Small intestine (tissue), 7 donors: ENCODE data around the gene CCNK. TPM values are rescaled to one million over a fixed set of nuclear protein-coding genes. Genes with fewer than 3 reads are reported as not detected.

Experiments used
- DNase-seq, 2 donors: peaks; one replicate each; pipeline versions ENCODE4 v3.0.0 to v3.0.0-alpha.2; 2013
- FAIRE-seq: peaks from 2 replicates; lab custom pipeline; 2012; peaks lifted over from hg19 to GRCh38; lab: Jason Lieb, UNC
- H3K27ac ChIP-seq, 3 donors: one replicate each; pipeline ENCODE4 v1.5.1; 2013; ENCODE audit warnings: low read length in 2 of 3, mild to moderate bottlenecking in 2 of 3, control low read depth in 1 of 3, inconsistent platforms in 1 of 3, low read depth in 1 of 3, moderate library complexity in 1 of 3
- H3K27me3 ChIP-seq, 3 donors: one replicate each; pipeline ENCODE4 v1.6.1; 2013; ENCODE audit warnings: low read length in 3 of 3, inconsistent platforms in 1 of 3; ENCODE audit not compliant: control insufficient read depth in 3 of 3, insufficient read depth in 3 of 3
- H3K36me3 ChIP-seq, 3 donors: one replicate each; pipeline ENCODE4 v1.6.1; 2013; ENCODE audit warnings: low read length in 3 of 3, inconsistent platforms in 1 of 3, low read depth in 1 of 3, mild to moderate bottlenecking in 1 of 3, moderate library complexity in 1 of 3; ENCODE audit not compliant: control insufficient read depth in 3 of 3, insufficient read depth in 2 of 3
- H3K4me1 ChIP-seq, 3 donors: one replicate each; pipeline ENCODE4 v1.6.1; 2013; ENCODE audit warnings: low read length in 2 of 3, inconsistent platforms in 1 of 3, low read depth in 1 of 3, mild to moderate bottlenecking in 1 of 3, moderate library complexity in 1 of 3; ENCODE audit not compliant: control insufficient read depth in 3 of 3, insufficient read depth in 2 of 3
- H3K4me3 ChIP-seq, 3 donors: one replicate each; pipeline ENCODE4 v1.5.1; 2013; ENCODE audit warnings: low read length in 3 of 3, control low read depth in 1 of 3, inconsistent platforms in 1 of 3, low read depth in 1 of 3, mild to moderate bottlenecking in 1 of 3, moderate library complexity in 1 of 3
- H3K9me3 ChIP-seq, 2 donors: one replicate each; pipeline ENCODE4 v1.6.1; 2013; ENCODE audit warnings: low read depth in 1 of 2, low read length in 1 of 2; ENCODE audit not compliant: control insufficient read depth in 2 of 2, insufficient read depth in 1 of 2
- WGBS, 3 donors: extraction: QIAGEN DNeasy Blood & Tissue Kit; methylation state at CpG; one replicate each; pipeline ENCODE4 v1.1.7; 2013; 5-methylcytosine and 5-hydroxymethylcytosine counted together
- polyA plus RNA-seq, 4 donors: library from polyadenylated mRNA; stranded (reverse) in 3 of 4; unstranded in 1 of 4; fragments of 200-250 nt in 3 of 4; fragments of 120-200 nt in 1 of 4; gene quantifications; one replicate each; pipeline versions ENCODE4 v1.2.1 to v1.2.3, GENCODE V29; 2013
- donor health status: healthy with polysubstance abuse.
- donor health status: control.
- donor health status: control.
- donor health status: Bipolar disorder and iron deficiency.
- donor health status: healthy.

CCNK gene
- polyA plus RNA-seq, 4 donors: 13.4 to 43.4 (median 17.3) TPM

DNA sequence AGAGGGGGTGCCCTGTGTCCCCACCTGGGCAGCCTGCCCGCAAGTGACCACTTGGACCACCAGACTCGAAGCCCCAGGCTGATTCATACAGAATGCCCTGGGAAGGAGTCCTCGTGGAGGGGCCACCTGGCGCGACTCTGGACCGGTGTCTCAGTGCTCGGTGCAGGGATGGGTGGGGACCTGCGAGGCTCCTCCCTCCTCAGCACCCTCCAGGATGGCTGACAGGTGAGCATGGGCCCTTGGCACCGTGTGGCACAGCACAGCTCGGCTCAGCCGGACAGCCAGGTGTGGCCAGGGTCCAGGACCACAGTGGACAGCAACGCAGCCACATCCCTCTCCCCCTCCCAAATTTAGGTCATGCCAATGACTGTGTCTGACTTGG lies 44.5 kb downstream of the CCNK start:
- no peak for FAIRE-seq
- no peak for DNase-seq
- no peak overlapping the region for H3K27ac ChIP-seq
- no peaks in the 10 kb centered on the region for H3K9me3 ChIP-seq
- H3K36me3 ChIP-seq: peaks cover 0 to 62% (median 1%) of the 10 kb centered on the region in 3 donors
- 77 to 87% (median 85%) methylated on average over 10 to 12 of the region's 12 CpGs for WGBS, 3 donors
- H3K27me3 ChIP-seq: no peaks in the 10 kb centered on the region
- peaks cover 0 to 34% (median 0%) of the 10 kb centered on the region in 3 donors for H3K4me1 ChIP-seq
- no peak overlapping the region for H3K4me3 ChIP-seq

DNA sequence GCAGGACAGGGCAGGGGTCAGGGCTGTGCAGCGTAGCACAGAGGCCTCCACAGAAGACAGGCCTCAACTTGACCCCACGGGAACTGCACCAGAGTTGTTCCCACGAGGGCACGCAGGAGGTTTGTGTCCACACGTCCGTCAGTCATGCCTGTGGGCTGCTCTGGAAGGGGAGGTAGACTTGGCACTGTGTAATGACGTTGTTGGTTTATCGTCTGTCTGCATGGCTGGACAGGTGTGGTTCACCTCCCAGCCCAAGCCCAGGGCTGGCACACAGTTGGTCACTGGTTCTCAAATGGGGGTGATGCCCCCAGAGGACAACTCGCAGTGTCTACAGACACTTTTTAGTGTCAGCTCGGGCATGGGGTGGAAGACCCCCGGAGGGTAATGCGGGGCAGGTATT lies 45.8 kb downstream of the CCNK start:
- Histone ChIP-seq H3K27ac (no peak overlapping the region), H3K4me1 (peaks cover 0 to 34% (median 0%) of the 10 kb centered on the region in 3 donors), H3K36me3 (peaks cover 0 to 52% (median 0%) of the 10 kb centered on the region in 3 donors), H3K27me3 (no peaks in the 10 kb centered on the region), H3K9me3 (no peaks in the 10 kb centered on the region), H3K4me3 (no peak overlapping the region)
- DNase-seq (no peak), FAIRE-seq (no peak)
- 86 to 88% (median 86%) methylated on average over 12 of the region's 12 CpGs for WGBS, 3 donors

DNA sequence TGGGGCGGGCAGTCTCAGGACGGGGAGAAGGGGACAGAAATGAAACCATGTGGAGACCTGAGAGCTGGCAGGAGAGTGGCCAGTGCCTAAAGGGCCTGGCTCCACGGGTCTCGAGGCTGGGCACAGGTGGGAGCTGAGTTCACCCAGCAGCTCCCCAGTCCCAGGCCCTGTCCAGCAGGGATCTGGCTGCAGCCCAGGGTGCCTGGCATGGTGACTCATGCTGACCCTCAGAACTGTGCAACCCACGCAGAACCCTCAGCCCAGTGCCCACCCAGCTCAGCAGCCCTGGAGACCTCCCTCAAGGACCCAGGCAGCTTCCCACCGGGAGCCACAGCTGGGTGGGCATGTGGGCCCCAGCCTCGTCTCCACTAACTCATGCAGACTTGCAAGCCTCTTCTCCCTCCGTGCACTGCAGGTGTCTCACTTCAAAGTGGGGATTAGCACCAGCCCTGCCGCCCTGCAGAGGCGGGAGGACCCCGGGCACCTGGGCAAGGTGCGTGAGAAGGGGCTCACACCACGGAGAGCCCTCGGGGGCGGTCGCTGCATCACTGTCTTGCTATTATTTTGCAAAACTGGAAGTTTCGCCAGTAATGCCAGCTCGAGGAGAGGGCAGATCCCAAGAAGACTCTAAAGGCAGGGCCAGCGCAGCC lies 46.3 kb downstream of the CCNK start:
- no peak overlapping the region for H3K27ac ChIP-seq
- no peak for FAIRE-seq

DNA sequence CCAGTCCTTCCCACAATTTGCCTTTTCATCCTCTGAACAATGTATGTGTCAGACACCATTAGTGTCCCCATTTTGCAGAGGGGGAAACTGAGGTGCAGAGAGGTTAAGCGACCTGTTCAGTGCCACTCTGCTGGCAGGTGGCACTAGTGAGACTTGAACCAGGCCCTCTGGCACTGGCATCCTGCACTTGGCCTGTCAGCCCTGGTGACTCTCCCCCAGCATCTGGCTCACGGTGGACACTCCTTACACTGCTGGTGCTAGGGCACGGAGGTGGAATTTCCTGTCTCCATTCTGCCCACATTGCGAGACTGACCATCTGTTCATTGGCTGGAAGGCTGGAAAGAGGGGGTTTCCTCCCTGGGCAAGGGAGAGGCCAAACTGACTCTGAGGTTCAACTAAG lies 48.7 kb downstream of the CCNK start:
- peaks cover 0 to 11% (median 0%) of the 10 kb centered on the region in 3 donors for H3K4me1 ChIP-seq
- 84 to 89% (median 86%) methylated on average over 4 of the region's 4 CpGs for WGBS, 3 donors
- FAIRE-seq (no peak), DNase-seq (no peak)
- no peak overlapping the region for H3K4me3 ChIP-seq
- H3K36me3 ChIP-seq: peaks cover 0 to 61% (median 0%) of the 10 kb centered on the region in 3 donors
- no peaks in the 10 kb centered on the region for H3K9me3 ChIP-seq
- H3K27me3 ChIP-seq: no peaks in the 10 kb centered on the region
- no peak overlapping the region for H3K27ac ChIP-seq

More for the DNA sequence above, 46.3 kb downstream of the CCNK start:
- DNase-seq: no peak
- no peak overlapping the region for H3K4me3 ChIP-seq
- H3K27me3 ChIP-seq: no peaks in the 10 kb centered on the region
- peaks cover 0 to 33% (median 0%) of the 10 kb centered on the region in 3 donors for H3K4me1 ChIP-seq
- H3K9me3 ChIP-seq: no peaks in the 10 kb centered on the region
- 86% methylated on average over 18 to 19 of the region's 19 CpGs for WGBS, 3 donors
- H3K36me3 ChIP-seq: peaks cover 0 to 49% (median 0%) of the 10 kb centered on the region in 3 donors

DNA sequence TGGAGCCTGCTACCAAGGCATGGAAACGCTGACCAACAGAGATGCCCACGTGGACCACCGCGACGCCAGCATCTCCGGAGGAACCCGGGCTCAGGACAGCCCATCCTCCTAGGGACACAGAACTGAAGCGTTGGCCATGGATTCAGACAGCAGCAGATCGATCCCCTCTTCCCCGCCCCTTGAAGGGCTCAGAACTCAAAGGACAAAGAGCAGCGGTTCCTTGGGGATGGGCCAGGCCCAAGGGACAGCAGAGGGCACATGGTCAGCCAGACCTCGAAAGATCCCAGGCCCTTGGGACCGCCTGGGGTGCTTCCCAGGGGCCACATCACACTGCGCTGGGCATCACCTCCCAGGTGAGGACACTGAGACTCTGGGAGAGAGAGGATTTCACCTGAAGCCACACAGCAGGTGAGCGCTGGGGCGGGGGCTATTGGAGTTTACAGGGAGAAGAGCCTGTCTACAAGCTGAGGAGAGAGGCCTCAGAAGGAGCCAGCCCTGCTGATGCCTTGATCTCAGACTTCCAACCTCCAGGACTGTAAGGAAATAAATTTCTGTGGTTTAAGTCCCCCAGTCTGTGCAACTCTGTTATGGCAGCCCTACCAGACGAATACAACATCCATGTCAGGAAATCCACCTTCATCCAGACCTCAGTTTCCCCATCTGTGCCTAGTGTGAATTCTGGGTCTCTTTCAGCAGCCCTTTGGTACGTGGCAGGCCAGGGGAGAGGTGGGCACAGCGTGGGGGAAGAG lies 49.4 kb downstream of the CCNK start:
- H3K9me3 ChIP-seq: no peaks in the 10 kb centered on the region
- peak overlapping the region in 1 of 3 donors; percentile 26 for H3K27ac ChIP-seq
- FAIRE-seq (no peak), DNase-seq (no peak)
- H3K36me3 ChIP-seq: peaks cover 0 to 65% (median 0%) of the 10 kb centered on the region in 3 donors
- H3K4me3 ChIP-seq: no peak overlapping the region
- H3K27me3 ChIP-seq: no peaks in the 10 kb centered on the region
- WGBS, 3 donors: 86 to 88% (median 87%) methylated on average over 19 of the region's 19 CpGs
- peaks cover 0 to 4% (median 0%) of the 10 kb centered on the region in 3 donors for H3K4me1 ChIP-seq

DNA sequence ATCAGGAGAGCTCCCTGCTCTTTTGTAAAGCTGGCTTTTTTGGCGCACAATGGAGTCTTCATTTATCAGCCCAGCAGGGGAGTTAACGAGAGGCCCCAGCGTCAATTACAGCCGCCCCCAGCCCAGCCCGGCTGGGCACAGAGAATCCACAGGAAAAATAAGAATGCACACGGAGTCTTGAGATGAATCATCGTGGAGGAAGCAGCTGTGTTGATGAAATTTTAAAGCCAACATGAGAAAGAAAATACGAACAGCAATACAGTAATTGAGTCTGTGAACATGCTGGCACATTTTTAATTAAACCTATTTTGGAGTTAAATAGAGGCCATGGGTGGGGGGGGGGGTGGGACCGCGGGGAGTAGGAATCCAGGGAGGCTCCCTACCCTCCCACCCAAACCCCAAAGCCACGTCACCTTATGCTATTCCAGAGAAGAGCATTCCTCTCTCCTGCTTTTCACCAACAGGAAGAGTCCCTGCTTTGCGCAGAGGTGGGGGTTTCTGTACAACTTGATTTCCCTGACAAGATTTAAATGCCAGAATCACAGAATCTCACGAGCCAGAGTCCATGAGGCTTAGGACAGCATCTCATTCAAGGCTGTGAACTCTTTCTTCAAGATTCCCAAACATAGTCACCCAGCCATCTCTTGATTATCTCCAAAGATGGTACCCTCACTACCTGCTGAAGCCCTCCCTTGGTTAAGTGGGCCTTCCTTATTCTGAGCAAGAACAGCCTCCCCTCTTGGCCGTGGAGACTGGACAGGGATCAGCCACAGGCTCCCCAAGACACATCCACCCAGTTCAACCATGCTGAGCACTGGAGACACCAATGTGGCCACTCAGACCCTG lies 50.3 kb downstream of the CCNK start:
- Histone ChIP-seq H3K9me3 (no peaks in the 10 kb centered on the region), H3K36me3 (peaks cover 0 to 65% (median 0%) of the 10 kb centered on the region in 3 donors), H3K4me1 (no peaks in the 10 kb centered on the region), H3K27ac (peak overlapping the region in 1 of 3 donors; percentile 26), H3K27me3 (no peaks in the 10 kb centered on the region), H3K4me3 (no peak overlapping the region)
- no peak for FAIRE-seq
- 53 to 75% (median 65%) methylated on average over 14 of the region's 14 CpGs for WGBS, 3 donors
- DNase-seq: no peak

DNA sequence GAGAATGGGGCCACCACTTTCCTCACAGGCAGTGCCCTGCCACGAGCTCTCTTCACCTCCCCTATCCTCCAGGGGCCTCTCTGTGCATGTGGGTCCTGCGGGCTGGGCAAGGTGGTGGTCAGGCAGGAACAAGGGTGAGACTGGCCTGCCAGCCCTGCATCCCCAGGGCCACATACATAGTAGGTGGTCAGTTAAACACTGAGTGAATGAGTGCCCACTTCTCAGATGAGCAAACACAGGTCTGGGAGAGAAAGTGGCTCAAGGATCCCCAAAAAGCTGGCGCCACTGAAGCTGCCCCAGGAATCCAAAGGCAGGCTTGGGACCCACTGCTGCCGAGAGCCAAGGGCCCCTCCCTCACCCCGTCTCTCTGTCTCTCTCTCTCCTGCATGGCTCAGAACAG lies 51.1 kb downstream of the CCNK start:
- FAIRE-seq (no peak), DNase-seq (no peak)
- WGBS, 3 donors: 84 to 92% (median 87%) methylated on average over 4 to 5 of the region's 5 CpGs
- Histone ChIP-seq H3K27me3 (no peaks in the 10 kb centered on the region), H3K4me1 (peaks cover 0 to 6% (median 0%) of the 10 kb centered on the region in 3 donors), H3K27ac (no peak overlapping the region), H3K9me3 (no peaks in the 10 kb centered on the region), H3K4me3 (no peak overlapping the region), H3K36me3 (peaks cover 0 to 56% (median 0%) of the 10 kb centered on the region in 3 donors)

DNA sequence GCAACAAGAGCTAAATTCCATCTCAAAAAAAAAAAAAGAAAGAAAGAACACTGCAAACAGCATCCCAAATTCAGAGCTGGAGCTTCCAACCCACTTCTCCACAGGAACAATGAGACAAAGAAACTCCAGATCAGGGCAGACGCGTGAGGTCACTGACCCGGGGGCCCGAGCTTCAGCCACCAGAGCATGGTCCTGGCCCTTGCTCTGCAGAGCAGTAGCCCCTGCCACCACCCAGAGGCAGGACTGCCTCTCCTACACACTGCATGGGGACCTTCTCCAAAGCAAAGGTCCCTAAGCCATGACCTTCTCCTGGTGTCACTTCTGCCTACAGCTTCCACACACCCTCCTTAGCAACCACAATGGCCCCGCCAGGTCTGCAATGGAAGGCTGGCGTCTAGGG lies 53.1 kb downstream of the CCNK start:
- H3K27me3 ChIP-seq: no peaks in the 10 kb centered on the region
- peaks cover 0 to 13% (median 2%) of the 10 kb centered on the region in 3 donors for H3K4me1 ChIP-seq
- H3K27ac ChIP-seq: no peak overlapping the region
- 88 to 91% (median 90%) methylated on average over 6 of the region's 6 CpGs for WGBS, 3 donors
- no peak overlapping the region for H3K4me3 ChIP-seq
- H3K9me3 ChIP-seq: no peaks in the 10 kb centered on the region
- peaks cover 0 to 55% (median 0%) of the 10 kb centered on the region in 3 donors for H3K36me3 ChIP-seq
- DNase-seq (no peak), FAIRE-seq (no peak)
